ENCODE measurements around the gene SYNE3. TPM values are rescaled to one million over a fixed set of nuclear protein-coding genes. Genes with fewer than 3 reads are reported as not detected.

SYNE3 gene
- total RNA-seq, 1 donor from 2014 or later = 76.2 TPM

DNA sequence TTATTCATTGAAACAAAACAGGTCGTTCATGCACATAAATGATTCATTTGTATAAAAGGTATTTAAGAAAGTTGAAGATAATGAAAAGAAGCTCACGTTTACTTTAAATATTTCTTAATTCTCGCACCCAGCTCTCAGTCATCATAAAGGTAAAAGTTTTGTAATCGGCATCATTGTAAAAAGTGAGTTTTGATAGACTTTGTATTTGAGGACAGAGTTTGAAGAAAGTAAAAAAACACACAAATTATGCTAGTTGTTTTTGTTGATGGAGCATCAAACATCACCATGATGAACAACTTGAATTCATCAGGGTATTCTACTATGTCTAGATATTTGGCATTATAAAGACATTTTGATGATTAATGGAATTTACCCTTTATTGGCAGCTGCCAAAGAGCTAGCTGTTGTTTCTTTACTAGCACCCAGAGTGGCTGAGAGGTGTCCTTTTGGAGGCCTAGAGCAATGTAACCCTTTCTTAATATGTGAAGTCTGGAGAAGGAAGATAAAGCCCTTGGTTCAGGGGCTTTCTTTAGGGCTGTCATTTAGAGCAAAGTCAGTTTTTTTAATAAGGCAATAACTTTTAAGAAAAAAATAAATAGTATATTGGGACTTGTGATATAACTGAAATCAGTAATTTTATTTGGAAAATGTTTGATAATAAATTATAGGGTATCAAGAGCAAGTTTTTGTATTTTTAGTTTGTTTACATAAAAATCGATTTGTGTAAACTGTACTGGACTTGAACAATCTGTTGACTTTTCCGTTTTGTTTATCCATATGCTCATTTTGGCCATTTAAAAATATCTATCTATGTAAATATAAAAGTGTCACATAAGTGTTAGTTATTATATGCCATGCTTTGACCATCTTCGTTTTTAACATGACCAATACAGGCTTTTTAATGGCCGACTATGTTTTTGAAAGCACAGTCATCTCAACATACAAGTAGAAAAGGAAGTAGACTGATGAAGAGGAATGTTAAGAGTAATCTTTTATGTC lies 25.8 kb upstream of the SYNE3 start:
- intact Hi-C loops (cut with micrococcal nuclease) = no loop called here

DNA sequence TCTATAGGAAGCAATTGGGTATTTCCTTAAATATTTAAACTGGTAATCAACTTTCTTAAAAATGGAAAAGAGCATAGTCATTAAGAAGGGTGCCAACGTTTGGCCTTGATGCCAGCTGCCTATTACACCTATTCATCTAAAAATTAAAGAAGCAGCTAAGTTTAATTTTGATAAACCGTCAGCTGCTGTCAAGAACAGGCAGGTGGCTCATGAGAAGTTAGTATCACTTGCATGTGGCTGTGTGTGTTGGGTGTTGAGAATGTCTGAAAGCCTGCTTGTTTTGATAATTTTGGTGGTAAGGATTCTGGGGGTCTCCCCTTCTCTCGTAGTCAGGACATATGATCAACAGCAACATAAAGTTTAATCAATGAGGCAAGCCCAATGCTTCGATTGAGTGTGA lies 24.9 kb upstream of the SYNE3 start:
- intact Hi-C loops (cut with micrococcal nuclease) = no loop called here

DNA sequence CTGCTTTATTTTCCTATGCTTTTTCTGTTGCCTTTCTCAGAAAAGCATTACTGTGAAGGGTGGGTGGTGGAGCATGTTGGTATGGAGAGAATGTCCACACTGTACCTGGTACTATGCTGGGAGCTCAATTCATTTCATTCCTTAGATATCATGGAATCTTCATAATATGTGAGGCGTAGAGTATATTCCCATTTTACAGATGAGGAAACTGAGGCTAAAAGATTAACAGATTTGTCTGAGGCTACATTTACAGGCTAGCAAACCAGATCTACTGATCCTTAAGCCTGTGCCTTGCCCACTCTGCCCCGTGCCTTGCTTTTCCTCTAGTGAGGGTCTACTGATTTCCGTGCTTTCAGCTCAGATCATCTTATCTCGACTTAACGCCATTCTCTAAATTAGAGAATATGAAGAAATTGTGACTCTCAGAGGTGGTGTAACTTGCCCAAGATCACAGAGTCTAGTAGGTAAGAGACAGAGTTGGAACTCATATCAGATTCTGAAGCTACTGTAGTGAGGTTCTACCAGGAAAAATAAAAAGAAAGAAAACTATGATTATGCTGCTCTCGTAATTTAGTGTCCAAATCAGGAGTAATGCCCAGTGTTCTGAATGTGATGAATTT lies 23.9 kb upstream of the SYNE3 start:
- intact Hi-C loops (cut with micrococcal nuclease) = no loop called here

DNA sequence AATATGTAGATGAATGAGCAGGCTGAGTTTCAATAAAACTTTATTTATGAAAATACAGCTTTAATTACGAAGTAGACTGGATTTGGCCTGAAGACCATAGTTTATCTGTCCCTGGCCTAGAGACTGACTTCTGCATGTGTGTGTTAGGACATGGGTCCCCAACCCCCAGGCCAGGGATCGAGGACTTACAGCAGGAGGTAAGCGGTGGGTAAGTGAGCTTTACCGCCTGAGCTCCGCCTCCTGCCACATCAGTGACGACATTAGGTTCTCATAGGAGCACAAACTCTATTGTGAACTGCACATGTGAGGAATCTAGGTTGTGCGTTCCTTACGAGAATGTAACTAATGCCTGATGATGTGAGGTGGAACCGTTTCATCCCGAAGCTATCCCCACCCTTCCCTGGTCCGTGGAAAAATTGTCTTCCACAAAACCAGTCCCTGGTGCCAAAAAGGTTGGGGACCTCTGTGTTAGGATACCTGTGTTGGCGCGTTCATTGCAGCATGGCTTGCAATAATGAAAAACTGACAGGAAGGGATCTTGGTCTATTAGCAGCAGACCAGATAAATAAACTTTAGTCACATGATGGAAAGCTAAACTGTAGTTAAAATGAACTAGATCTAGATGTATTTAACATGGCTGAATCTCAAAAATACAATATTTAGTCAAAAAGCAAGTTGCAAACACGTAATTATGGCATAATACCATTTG lies 22.5 kb upstream of the SYNE3 start:
- intact Hi-C loops (cut with micrococcal nuclease) = loop anchor here (10.0 kb wide), 2 partner anchors 1256 to 1464 kb away; partner anchors contain the start of gene VRK1

DNA sequence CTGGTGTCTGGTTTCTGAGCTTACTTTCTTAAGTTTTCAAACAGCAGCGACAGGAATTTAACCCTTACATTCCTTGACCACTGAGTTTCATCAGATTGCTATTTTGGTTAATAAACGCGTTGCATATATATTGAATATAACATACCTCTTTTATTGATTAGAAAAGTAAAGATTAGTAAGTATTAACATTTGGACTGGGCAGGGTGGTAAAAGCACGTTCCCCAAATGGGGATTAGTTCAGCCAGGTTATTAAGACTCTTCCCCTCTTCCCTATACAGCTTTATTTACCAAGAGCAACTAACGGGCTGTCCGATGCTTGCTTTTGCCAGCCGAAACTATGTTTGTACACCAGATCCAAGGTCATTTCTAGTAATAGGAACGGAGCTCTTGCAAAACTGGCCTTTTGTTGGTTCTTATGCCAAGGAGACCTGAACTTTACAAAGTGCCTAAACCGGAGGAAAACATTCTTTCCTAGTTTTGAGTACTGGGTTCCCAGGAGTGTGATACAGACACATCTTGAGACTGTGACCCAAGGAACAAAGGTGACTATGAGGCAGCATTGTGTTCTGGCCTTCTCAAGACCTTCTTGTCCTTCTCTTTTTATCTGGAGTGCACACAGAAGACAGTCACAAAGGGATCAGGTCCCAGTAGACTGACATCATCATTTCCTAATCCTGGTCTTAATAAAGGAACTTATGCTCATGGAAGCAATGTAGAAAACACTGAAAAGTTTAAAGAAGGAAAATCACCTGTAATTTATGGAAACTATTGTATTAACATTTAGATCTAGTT lies 21.0 kb upstream of the SYNE3 start:
- intact Hi-C loops (cut with micrococcal nuclease) = loop anchor here (10.0 kb wide), 2 partner anchors 1257 to 1463 kb away; partner anchors contain the start of gene VRK1

DNA sequence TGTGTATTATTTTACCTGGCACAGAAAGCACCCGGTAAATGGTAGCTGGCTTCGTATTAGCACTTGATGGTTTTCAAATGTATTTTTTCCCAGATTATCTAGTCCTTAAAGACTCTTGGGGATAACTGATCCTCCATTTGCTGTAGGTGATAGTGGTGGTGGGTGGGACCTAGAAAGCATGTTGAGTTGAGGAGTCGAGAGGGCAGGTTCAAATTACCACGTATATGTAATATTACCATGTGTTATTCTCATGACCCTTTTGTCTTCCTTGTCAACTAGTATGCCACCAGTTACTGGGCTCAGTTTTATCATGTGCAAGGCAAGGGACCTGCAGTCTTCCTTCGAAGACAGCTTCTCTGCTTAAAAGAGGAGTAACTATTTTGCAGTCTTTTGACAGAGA lies 20.2 kb upstream of the SYNE3 start:
- intact Hi-C loops (cut with micrococcal nuclease) = loop anchor here (10.0 kb wide), 2 partner anchors 1258 to 1462 kb away; partner anchors contain the start of gene VRK1

DNA sequence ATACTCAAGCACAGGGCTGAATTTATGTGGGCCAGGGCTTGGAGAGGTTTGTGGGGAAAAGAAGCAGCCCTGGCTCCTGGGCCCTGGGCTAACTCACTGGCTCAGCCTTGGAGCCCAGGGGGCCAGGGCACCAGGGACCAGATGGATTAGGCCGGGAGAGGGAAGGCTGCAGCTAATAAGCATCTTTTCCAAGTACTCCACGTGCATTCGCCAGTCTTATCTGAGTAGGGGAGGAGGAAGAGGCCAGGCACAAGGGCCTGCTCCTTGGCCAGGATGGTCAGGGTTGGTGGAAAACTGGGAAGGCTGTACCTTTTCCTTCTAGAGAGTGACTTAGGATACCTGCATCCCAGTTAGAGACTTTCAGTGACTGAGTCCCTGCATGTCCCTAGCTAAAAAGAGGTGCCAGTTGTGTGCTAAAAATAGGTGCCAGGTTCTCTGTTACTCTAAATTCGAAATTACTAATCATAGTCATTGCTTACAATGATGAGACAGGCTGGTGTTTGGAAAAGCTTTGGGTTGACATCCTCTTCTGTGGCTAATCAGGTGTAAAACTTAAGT lies 19.7 kb upstream of the SYNE3 start:
- intact Hi-C loops (cut with micrococcal nuclease) = loop anchor here (10.0 kb wide), 2 partner anchors 1259 to 1461 kb away; partner anchors contain the start of gene VRK1

DNA sequence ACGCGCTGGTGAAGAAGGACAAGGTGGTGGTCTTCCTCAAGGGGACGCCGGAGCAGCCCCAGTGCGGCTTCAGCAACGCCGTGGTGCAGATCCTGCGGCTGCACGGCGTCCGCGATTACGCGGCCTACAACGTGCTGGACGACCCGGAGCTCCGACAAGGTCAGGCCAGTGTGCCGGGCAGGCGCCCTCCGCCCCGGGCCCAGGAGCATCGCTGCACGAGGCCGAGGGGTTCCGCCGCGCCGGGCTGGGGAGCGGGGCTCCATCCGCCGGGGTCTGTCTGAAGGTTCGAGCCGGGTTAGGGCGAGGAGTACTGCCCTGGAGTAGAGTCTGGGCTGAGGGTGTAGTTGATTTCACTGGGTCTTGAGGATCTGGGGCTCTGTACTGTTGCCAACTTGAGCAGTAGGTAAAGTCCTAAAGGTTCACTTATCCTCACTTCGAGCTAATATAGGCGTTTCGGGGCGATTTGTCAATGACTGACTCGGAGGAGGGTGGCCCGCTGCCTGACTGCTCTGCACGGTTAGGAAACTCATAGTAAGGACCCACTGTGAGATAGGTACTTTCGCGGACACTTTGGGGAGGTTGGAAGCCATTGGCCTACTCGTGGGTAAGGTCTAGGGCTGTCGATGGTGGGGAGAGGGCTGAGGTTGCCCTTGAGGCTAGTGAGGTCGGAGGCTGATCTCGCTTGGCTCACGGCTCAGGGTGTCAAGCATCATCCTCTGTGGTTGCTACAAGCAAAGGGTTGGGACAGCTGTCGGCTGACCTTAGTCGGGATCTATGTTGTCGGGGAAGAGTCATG lies 19.0 kb upstream of the SYNE3 start:
- intact Hi-C loops (cut with micrococcal nuclease) = loop anchor here (2.0 to 10.0 kb wide), 4 partner anchors 25 to 1461 kb away; partner anchors contain the start of genes DICER1 and VRK1

DNA sequence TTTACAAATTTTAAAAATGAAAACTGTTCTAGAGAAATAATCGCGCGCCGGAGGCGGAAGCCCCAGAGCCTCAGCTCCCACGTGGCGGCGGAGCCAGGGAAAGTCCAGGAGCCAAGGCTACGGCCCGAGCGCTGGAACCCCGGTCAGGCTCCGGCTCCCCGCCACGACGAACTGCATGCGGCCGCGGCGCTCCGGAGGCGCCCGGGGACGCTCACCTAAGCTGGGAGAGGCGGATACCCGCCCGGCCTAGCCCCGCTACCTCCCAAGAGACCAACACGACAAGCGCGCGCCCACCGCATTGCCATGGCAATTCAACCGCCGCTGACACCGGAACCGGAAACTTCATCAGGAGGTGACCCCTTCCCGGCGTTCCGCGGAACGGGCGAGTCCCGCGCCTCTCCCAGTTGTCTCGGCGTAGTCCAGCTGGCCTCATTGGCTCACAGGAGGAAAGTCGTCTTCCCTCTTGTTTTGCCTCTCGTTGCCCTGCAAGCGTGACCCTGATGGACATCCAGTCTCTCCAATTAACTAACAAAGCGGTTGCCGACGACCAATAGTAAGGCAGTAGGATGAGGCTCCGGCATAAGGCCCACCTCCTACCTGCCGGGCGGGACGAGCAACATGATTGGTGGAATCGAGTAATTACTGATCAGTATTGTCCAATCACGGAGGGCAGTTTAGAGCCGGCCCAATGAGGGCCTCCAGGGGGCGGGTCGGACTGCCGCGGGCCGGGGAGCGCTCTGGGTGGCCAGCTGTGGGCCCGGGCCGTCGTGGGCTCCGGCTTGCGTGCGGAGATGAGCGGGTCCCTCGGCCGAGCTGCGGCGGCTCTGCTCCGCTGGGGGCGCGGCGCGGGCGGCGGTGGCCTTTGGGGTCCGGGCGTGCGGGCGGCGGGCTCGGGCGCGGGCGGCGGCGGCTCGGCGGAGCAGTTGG lies 18.1 kb upstream of the SYNE3 start, which contains the start of gene GLRX5:
TSS of gene GLRX5 (plus strand) at position 752 of the 927 bp plus-strand sequence. CDS start at position 792, 40 bp downstream.
- intact Hi-C loops (cut with micrococcal nuclease) = loop anchor here (1.0 to 10.0 kb wide), 13 partner anchors 11 to 1460 kb away; partner anchors contain the start of genes ATG2B, CLMN, DICER1 and GSKIP

DNA sequence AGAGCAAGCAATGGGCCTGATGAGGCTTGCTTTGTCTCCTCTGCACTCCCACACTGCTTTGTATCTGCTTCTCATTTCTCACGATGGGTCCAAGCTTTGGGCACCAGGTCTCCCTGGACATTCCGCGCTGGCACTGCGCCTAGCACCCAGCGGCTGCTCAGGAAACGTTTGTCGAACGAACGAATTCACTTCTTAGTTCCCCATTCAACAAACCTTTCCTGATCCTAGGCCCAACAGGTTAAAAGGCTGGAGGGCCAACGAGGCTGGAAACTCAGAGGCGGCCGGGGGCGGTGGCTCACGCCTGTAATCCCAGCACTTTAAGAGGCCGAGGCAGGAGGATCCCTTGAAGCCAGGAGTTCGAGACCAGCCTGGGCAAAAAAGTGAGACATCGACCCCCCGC lies 17.4 kb upstream of the SYNE3 start:
- intact Hi-C loops (cut with micrococcal nuclease) = loop anchor here (1.0 to 10.0 kb wide), 13 partner anchors 11 to 1459 kb away; partner anchors contain the start of genes ATG2B, CLMN, DICER1 and GSKIP

DNA sequence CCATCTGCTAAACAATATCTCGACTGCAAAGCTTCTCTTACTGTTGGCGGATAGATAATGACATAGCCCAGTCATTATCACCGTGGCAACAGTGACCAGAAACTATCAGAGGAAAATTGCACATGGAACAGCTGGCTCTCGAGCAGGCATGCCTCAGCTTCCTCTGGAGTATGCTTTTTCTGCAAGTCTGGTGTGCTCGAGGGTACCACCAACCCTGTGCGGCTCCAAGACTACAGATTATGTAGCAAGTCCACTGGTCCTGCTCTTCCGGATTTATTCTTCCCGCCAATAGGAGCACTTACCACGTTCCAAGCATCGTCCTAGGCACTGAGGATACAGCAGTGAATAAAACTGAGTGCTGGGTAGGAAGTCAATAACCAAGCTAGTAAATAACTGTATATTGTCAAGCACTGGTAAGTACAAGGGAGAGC lies 17.0 kb upstream of the SYNE3 start:
- intact Hi-C loops (cut with micrococcal nuclease) = loop anchor here (10.0 kb wide), 2 partner anchors 1261 to 1459 kb away; partner anchors contain the start of gene VRK1

DNA sequence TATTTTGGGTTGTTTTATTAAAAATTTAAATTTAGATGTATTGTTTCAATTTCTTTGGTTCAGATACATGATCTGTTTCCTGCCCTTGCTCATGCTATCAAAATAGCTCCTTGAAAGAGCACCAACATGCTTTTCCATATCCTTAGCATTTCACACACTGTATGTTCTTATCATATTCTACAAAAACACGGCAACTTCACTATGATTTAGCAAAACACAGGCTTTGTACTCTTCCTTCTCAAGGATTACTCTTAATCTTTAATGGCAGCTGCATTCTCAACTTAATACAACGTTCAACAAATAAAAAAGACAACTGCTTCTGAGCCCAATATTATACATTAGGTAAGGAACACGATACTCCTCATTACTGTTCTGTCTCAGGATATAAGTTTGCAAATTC lies 15.5 kb upstream of the SYNE3 start:
- intact Hi-C loops (cut with micrococcal nuclease) = loop anchor here (10.0 kb wide), 2 partner anchors 1263 to 1457 kb away; partner anchors contain the start of gene VRK1

DNA sequence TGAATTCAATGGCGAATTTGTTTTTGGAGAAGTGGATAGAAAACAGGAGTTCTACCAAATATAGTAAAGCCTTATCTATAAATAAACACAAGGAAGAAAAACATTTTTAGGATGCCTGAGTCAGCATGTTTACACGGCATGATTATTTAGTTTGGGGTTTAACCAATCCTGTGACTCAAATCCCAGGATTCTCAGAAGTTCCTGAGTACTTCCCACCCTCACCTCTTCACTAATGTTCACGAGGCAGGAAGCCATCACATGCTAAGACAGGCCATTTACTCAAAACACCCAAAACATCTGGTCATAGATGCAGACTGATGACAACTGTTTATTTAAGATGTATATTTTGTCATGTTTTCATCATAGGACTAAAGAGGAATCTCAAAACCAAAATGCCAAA lies 15.0 kb upstream of the SYNE3 start:
- intact Hi-C loops (cut with micrococcal nuclease) = loop anchor here (10.0 kb wide), 2 partner anchors 1263 to 1457 kb away; partner anchors contain the start of gene VRK1

DNA sequence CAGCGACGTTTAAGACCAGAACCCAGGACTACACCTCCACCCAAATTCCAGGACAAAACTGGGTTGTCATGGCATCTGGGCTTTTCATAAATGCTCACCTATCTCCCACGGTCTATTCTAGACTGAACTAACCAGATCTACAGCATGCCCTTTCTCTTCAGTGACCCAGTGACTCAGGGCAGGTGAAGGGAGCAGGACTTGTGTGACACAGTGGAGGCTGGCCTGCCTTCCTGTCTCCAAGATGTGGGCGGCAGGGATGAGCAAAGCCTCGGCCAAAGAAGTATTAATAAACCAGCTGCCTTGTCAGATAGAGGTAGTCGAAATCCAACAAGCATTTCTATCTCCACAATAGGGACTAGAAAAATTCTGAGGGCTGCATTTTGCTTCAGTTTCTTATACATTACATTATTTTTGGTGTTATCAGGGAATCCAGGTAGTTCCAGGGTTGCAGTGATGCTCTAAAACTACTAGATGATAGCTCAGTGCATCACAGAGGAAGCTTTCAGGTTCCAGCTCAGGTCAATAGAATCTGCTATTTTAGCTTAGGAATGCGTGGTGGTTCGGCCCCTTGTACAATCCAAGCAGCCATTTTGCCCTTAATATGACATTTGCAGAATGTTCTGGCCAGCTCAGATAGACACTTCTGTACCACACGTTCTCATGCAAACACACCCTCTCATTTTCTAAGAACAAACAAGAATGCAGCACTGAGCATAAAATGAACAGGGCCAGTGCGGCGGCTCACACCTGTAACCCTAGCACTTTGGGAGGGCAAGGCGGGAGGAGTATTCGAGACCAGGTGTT lies 14.2 kb upstream of the SYNE3 start:
- intact Hi-C loops (cut with micrococcal nuclease) = loop anchor here (10.0 kb wide), 2 partner anchors 1264 to 1456 kb away; partner anchors contain the start of gene VRK1

DNA sequence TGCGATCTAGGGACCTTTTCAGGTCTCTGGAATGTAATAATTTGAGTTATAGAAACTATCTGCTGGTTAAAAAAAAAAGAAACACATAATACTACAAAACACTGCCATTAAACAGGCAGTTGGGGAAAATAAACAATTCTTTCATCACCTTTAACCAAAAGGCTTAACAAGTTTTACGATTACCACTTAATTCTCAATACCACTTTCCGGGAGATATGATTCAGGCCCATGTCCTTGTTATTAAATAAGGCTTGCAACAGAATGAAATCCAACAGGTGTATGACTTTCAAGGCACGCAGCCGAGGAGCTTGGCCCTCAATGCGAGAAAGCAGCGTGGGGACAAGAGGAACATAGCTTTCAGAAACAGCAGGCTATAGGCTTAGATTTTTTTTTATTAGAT lies 12.8 kb upstream of the SYNE3 start:
- intact Hi-C loops (cut with micrococcal nuclease) = loop anchor here (10.0 kb wide), 1 partner anchor 264 kb away; no protein-coding TSS in a partner anchor

DNA sequence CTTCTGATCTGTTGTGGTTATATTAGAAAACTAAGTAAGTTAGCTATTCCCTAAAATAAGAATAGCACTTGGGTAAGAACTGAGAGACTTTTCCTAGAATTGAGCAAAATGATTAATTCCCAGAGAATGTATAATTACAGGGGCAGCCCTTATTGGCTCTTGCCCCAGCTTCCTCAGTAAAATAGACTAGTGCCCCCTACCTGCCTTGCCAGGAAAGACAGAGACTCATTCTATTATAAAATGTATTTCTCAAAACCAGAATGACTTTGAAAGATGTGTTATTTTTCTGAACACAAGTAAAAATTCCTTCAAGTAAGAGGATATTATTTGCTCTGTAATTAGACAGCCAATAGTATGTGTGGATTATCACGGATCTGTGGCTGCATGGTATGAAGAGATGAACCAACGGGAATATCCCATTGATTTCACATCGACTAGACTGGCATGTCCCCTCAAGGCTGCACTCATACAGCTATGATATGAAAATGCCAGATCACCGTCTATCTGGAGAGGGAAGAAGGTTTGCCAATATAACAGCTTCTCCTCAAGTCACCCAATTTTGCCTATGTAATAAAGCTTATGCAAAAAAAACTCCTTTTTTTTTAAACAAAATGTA lies 11.0 kb upstream of the SYNE3 start:
- intact Hi-C loops (cut with micrococcal nuclease) = loop anchor here (1.0 to 10.0 kb wide), 4 partner anchors 11 to 263 kb away; partner anchors contain the start of gene SYNE3

Data from T-helper 1 cell treated with Interleukin-12 subunit alpha and Interleukin-12 subunit beta and Interleukin-4 antibody, amounts not matched to agents 30 ng/mL and 1 ng/mL, for 36 hours (primary cell).